Kidney glomerular epithelial cell (primary cell): Measurements from ENCODE around the gene ASB11.
A peak's percentile ranks its signal among the peaks of the same experiment; 100 is the strongest.
"Not testable (repeated sequence)": the region's sequence is repeated elsewhere in the genome, so short reads cannot be mapped to it uniquely, and the experiment has no call there.

Experiments
- DNase-seq: peaks from one replicate; lab custom pipeline; 2025; lab: John Stamatoyannopoulos, UW

ASB11 gene

GRCh38 chrX:15305899-15306298 is 9.5 kb downstream of the ASB11 start:
- not testable (repeated sequence) for DNase-seq

DNA sequence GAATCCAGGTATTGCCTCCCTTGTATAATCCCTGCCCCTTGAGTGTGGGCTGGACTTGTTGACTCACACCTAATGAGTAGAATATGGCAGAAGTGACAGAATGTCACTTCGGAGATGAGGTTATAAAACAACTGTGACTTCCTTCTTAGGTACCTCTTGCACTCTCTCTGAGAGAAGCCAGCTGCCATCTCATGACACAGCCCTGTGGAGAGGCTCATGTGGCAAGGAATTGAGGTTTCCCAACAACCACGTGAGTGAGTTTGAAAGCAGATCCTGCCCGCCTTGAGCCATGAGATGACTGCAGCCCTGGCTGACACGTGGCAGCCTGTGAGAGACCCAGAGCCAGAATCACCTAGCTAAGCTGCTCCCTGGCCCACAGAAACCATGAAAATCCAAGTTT is 13.5 kb downstream of the ASB11 start:
- DNase-seq = no peak

DNA sequence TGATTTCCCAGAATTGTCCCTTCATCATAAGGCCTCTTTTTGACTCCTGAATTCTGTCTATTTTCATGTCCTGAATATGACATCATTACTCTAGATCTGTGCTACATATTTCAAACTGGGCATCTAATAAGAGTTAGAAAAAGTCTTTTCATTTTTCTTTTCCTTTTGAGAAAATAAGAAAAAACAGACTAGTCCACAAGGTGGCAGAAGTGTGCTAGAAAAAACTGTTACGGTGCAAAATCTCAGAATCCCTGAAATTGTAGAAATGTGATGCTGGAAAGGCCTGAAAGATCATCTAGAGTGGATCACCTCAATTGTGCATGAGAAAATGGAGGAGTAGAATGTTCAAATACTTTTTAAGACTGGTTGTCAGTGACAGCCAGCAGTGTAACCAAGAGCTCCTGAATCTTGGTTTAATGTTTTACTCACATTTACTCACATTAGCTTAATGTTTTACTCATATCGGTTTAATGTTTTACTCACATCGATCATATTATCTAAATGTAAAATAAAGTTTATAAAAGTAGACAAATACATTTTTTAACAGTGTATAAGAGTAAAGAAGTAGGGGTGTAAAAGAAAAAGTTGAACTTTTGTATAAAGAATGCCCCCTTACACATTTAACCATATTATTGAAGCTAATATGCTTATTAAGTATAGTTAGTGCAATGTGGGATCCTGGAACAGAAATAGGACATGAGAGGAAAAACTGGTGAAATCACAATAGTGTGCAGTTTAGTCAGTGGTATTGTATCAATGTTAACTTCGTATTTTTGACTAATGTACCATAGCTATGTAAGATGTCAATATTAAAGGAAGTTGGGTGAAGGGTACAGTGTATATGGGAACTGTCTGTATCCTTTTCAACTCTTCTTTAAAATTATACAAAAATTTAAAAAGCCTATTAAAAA is 15.2 kb downstream of the ASB11 start:
- DNase-seq = peak; percentile 12

DNA sequence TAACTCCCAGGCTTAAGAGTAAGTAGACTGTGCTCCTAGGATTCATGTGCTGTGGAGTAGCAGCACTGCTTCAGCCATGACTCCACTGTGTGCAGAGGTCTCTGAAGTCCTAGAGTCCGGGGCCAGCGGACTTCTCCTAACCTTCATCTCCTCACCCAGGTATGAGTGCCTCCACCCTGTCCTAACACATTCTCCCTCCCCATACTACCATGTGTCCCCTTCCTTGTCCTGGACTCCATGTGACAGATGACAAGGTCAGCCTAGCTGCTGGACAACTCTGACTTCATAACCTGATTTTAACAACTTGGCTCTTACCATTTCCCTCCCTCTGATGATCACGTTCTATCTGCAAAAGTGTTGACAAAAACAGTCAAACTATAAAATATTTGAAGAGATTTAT is 16.7 kb downstream of the ASB11 start:
- DNase-seq = no peak

DNA sequence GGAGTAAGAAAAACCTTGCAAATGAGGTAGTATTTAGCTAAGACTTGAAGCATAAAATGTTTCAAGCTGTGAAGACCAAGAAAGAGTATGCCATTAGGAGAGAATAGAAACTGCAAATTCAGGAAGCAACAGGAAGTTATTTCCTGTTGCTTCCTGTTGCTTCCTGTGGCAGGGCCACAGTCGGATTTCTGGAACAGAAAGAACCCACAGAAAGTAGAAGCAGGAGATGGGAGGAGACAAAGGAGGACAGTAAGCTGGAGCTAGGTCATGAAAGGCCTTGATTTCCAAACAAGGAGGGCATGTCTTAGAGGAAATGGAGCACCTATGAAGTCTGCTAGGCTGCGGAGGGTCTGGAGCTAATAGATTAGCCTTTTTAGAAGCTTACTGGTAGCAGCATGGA is 17.2 kb downstream of the ASB11 start:
- DNase-seq = no peak

DNA sequence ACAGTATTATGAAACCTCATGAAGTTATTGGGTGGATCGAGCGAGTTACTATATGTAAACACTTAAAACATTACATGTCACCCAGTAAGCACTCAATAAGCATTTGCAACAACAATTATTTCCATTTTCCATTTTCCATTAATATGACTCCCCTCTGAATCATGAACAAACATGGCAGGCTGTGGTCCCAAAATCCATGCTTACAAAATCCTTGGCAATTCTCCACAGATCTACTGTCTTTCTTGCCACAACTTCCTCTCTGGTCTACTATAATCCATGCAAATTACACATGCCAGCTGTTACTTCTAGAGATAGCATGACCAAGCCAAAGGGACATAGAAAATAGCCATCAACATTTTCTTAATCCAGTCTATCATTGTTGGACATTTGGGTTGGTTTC is 22.0 kb downstream of the ASB11 start:
- no peak for DNase-seq

DNA sequence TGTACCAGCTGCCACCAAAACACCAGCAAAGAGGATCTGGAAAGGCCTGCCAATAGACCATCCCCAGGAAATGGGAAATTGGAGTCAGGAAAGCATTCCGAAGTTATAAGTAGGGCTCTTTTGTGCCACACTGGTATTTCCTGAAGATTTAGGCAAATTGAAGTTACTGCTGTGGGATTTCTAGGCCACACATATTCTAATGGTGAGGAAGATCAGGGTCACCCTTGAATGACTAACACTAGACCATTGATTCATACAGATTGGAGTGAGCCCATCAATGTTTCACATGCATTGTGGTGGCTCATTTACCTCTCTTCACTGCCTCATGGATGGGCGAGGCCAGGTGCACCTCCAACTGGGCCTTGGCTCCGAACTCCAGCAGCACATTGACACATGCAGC is 22.6 kb downstream of the ASB11 start:
- no peak for DNase-seq

- DNase-seq = no peak
Measured at GRCh38 chrX:15277604-15278003, 37.8 kb downstream of the ASB11 start.

GRCh38 chrX:15274946-15275345 is 40.5 kb downstream of the ASB11 start:
- no peak for DNase-seq

- not testable (repeated sequence) for DNase-seq
Measured at GRCh38 chrX:15273275-15273674, 42.2 kb downstream of the ASB11 start.

GRCh38 chrX:15271757-15272156 is 43.7 kb downstream of the ASB11 start:
- no peak for DNase-seq

DNA sequence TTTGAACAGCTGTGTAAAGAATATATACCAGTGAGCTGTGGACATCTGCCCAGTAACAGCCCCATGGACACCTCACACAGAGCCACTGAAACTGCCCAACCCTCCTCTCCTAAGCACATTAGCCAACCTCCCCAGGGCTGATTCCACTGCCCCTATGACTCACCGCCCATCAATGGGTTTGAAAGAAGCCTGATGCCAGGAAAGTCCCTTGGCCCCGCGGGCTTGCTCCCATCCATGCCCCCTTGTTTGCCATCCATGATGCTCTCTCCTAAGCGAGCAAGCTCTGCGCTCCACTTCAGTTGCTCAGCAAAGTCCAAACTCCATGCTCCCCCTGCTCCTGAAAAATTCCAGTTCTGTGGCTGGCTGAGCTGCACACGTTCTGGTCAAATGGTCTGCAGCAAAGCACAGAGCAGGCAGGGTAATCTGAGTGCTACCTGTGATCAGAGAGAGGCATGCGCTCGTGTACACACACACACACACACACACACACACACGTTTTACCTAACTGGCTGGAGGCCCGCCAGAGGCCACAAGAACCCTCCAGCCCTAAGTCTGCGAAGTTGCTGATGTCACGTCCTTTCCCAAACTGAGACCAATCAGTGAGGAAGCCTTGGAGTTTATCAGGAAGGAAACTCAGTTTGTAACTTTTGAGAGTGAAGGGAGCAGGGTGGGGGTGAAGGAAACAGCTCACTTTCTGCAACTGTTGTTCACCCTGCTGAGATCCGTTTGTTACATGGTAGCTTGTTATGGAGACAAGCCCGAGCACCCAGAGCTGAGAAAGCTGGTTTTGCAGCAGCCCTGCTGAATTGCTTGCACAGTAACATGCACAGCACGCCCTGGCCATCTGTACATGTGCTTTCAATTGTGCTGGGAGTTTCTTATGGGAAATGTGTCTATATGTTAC is 45.6 kb downstream of the ASB11 start, which contains the start of gene ASB9:
Gene ASB9, minus strand, starts transcription at position 466 of the 904 bp plus-strand sequence. Its CDS starts 209 bp downstream, at position 257.
- DNase-seq = peak; percentile 60

GRCh38 chrX:15269120-15269519 is 46.3 kb downstream of the ASB11 start:
- no peak for DNase-seq

DNA sequence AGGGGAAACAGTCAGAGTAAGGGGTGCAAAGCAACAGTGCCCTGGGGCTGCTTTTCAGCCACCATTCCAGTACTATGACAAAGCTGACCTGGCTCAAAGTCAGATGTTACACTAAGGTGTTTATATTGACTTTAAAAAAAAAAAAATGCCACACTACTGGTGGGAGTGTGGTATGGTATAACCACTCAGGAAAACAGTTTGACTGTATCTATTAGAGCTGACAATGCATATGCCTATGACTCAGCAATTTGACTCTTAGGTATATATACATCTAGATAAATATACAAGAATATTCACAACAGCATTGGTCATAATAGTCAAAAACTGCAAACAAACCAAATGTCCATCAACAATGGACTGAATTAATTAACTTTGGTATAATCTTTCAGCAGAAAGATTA is 60.6 kb downstream of the ASB11 start:
- no peak for DNase-seq

- DNase-seq = peak; percentile 38
Measured at GRCh38 chrX:15245896-15246295, 69.5 kb downstream of the ASB11 start.

DNA sequence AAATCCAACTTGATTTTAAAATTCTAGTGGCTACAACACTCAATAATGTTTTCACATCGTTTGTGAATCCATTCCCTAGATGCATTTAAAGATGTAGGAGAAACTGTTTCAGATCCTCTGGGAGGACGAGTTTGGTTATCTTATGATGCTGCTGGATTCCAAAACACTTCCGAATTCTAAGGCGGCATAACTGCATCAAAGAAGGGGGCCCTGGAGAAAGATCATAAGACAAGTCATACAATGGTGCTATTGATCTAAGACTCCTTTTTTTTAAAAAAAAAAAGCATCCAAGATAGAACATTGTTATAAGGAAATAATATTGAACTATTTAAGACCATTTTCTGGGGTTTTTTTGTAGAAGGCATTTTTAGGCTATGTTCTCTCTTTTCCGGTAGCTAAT is 71.0 kb downstream of the ASB11 start:
- DNase-seq = no peak

- DNase-seq = peak; percentile 2
Measured at GRCh38 chrX:15242899-15243555, 72.4 kb downstream of the ASB11 start.

GRCh38 chrX:15241301-15241700 is 74.1 kb downstream of the ASB11 start:
- no peak for DNase-seq

DNA sequence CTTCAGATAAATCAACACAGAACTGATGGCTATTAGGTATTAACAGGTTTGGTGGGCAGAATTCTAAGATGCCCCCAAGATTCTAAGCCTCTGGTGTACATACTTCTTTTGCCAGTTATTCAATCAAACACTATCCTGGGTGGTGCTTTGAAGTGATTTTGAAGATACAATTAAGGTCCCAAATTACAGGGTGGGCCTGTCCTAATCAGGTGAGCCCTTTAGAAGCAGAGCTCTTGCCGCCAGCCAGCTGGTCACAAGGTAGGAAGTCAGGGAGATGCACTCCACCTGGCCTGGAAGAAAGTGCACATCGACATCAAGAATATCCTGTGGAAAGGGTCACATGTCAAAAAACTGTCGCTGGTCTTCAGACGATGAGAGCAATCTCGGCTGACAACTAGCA is 75.0 kb downstream of the ASB11 start:
- DNase-seq = no peak

- no peak for DNase-seq
Measured at GRCh38 chrX:15236146-15236545, 79.3 kb downstream of the ASB11 start.

DNA sequence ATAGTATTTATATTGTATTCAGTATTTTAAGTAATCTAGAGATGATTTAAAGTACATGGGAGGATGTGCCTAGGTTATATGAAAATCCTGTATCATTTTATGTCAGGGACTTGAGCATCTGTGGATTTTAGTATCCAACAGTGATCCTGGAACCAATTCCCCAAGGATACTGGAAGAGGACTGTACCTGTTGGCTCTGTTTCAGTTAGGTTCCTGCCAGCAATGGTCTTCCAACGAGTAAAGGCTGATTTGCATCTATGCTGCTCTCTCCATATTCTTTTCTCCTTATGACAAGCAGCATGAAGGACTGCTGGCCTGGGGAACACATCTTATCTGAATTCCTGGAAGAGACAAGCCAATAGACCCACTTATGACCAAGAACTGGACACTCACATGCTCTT is 80.4 kb downstream of the ASB11 start:
- DNase-seq = no peak

GRCh38 chrX:15233416-15234015 is 81.9 kb downstream of the ASB11 start:
- DNase-seq = no peak
